Activated CD4-positive, alpha-beta T cell treated with anti-CD3 and anti-CD28 coated beads, Interleukin-2, amount 50 U/mL, for 24 hours (primary cell): ENCODE results near the gene CACNG4.

Source experiments
- DNase-seq, 2 donors: peaks; one replicate each; pipeline ENCODE4 v3.0.0-alpha.2; 2020; ENCODE audit warnings: low read depth in 1 of 2, low spot score in 1 of 2

The CACNG4 gene

GRCh38 chr17:66984730-66985129 is 20.2 kb downstream of the CACNG4 start:
- no peak for DNase-seq

DNA sequence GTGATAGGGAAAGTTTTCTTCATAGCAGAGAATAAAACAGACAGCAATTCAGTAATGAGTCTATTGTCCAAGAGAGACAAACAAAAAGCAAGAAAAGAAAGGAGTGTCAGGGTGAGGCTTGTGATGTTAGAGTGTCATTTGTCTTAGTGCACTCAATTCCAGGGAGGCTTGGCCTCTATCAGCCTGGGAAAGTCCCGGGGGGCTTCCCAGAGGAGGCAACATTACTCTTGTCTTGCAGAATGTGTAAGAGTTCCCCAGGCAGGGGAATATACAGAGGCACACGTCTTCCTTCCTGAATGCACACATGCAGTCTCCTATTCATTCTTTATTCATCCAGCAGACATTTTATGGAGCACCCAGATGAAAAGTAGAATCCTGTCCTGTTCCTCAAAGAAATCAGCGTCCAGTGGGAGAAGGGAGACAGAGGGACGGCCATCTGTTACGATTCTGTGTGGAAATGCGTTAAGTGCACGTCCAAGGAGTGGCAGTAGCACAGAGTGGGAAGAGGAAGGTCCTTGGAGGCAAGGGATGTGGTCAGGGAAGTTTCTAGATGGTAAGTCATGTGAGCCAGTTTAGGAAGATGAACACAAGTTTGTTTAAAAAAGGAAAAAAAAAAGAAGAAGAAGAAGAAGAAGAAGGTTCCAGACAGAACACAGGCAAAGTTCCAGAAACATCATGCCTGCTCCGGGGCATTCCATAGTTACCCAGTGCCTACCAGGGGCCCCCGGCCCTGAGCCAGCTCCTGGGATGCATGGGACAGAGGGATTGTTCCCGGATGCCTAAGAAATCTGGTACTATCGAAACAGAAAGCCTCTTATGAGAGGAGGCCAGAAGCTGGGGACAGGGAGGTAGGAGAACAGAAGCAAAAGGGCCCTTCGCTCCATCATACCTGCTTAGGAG is 21.1 kb downstream of the CACNG4 start:
- DNase-seq: no peak

- DNase-seq: no peak
These were observed 22.2 kb downstream of the CACNG4 start for GRCh38 chr17:66986659-66987058.

GRCh38 chr17:66987059-66987616 is 22.6 kb downstream of the CACNG4 start:
- DNase-seq: no peak

- no peak for DNase-seq
These were observed 23.7 kb downstream of the CACNG4 start for GRCh38 chr17:66988069-66988798.

DNA sequence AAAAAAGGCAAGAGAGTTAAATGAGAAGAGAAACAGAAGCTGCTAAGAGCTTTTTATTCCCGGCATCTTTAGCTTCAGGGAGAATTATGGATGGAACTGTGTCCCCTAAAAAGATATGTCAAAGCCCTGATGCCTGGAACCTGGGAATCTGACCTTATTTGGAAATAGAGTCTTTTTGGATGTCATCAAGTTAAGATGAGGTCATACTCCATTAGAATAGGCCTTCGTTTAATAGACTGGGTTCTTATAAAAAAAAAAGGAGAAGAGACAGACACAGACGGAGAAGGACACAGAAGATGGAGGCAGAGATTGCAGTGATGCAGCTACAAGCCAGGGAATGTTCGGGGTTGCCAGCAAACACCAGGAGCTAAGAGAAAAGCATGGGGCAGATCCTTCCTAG is 24.6 kb downstream of the CACNG4 start:
- no peak for DNase-seq

GRCh38 chr17:66989579-66989978 is 25.1 kb downstream of the CACNG4 start:
- no peak for DNase-seq

DNA sequence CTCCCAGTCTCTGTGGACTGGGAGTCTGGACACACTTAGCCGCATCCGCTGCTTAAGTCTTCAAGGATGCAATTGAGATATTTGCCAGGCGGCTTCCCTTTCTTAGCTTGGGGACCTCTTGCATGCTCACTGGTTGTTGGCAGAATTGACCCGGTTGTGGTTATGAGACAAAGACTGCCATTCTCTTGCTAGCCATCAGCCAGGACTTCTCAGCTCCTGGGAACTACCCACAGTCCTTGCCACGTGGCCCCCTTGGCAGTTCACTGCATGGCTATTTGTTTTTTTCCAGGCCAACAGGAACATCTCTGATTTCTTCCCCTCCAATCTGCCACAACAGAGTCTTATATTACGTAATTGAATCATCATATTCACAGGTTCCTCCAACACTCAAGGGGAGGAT is 25.5 kb downstream of the CACNG4 start:
- DNase-seq: no peak

- no peak for DNase-seq
These were observed 28.5 kb downstream of the CACNG4 start for GRCh38 chr17:66992911-66993442.

DNA sequence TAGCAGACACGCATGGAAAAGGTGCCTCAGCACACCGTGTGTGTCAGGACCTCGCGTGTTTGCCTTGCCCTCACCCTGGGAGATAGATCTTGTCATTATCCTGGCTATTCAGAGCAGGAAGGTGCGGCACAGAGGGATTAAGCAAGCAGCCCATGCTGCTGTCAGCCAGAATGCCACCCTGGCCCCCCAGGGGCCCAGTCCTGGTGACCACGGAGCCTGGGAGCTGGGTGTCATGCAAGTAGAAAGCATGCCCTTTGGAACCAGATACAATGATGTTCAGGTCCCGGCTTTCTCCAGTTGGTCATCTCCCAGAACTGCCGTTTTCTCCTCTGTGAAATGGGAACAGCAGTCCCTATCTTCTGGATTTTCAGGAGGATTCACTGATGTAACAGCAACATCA is 29.9 kb downstream of the CACNG4 start:
- DNase-seq: no peak

- no peak for DNase-seq
These were observed 30.5 kb downstream of the CACNG4 start for GRCh38 chr17:66994930-66995535.

DNA sequence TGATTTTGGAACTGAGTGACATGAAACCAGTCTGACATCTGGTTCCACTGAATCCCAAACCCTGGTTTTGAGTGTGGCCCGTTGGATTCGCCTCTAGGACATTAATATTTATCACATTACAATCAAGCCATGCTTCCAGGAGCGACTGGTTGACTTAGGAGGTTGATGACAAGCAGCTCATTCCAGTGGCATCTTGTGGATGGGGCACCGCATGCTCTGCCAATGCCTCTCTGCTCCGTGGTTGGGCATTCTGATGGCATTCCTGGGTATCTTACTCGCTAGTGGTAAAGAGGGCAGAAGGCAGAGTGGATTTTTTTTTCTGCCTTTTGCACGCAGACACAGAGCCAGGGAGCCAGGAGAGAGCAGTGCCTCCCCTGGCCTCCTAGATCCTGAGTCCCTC is 31.4 kb downstream of the CACNG4 start:
- no peak for DNase-seq

DNA sequence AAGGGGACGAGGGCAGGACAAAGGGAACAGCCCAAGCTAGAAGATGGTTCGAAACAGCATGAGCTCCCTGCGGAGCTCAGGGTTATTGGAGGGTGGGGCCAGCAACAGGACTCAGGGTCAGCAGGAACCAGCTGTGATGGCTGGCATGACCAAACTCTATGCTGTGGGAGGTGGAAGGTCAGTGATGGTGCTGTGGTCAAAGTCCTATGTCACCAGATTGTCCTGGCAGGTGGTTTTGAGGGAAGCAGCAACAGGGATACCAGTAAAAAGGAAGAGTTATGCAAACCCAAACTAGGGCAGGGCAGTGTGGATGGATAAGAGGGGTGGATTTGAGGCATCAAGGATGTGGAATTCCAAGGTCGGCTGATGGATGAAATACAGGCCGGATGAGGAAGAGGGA is 32.4 kb downstream of the CACNG4 start:
- no peak for DNase-seq

GRCh38 chr17:67003231-67003630 is 38.7 kb downstream of the CACNG4 start:
- DNase-seq: no peak

DNA sequence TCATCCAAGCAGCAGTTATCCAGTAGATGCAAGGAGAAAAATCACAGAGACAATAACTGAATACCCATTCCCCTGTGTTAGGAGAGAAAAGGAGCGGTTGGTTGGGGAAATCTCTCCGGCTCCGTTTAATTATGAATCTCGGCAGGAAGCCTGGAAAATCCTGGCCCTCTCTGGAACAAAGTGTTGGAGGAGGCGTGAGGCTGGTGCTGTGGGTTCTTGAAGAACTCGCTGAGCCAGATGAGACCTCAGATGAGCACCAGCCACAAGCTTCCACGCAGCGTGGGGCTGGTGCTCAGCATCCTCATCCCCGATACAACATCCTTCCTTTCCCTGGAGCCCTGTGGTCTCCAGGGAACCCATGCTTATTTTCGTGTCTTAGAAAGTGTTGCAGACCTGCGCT is 39.7 kb downstream of the CACNG4 start:
- DNase-seq: no peak

DNA sequence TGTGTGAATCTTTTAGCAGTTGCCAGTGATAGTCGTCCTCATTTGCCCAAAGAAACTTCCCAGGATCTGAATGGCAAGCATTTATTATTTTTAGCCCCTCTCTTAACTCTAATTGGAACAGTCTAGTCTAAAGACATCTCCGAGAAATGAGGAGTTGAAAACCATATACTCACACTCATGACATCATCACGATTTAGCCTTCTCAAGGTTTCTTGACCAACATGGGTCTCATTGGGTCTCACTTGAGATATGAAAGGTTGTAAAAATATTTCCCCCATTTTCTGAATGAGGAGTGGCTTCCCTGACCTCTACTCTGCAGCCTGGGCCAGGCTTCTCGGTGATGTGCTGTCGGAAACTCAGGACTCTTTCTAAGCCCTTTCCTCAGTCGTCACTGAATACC is 42.8 kb downstream of the CACNG4 start:
- DNase-seq: no peak

DNA sequence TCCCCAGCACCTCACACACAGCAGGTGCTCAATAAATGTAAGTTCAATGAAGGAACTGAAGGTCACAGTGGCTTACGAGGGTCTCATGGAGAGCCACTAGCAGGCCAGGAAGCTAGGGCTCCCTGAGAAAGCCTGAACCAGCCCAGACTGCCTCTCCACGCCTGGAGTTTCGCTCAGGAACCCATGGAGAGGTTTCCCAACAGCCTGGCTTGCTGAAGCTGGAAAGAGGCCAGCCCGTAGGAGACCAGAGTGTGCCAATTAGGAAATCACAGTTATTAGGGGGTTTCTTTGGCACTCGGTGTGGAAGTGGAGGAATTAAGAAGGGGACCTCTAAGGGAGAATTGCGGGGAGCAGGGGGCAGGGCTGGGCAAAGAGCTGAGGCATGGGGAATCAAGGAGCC is 43.6 kb downstream of the CACNG4 start:
- DNase-seq: no peak

DNA sequence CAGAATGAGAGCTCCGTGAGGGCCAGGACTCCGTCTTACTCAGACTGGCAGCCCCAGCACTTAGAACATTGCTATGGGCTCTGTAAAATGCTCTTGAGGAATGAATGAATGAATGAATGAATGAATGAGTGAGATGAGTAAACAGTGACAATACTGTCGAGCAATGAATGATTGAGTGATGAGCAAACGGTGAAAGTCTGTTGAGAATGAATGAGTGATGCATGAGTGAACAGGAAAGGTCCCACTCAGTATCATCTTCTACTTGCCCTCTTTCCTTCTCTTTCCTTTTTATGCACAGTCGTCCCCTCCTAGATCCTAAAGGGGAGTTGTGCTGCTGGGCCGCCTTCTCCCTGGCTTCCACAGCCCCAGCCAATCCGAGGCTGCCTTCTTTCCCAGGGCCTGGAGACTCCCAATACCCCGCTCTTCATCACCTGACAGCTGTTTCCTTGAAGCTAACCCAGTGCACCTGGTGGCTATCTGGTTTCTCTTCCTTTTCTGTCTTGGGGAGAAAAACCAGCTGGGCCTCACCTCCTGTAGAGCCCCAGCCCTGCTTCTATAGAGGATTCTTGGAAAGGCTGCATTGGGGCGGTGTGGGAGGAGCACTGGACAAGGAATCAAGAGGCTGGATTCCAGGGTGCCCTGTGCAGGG is 47.1 kb downstream of the CACNG4 start:
- DNase-seq: no peak

DNA sequence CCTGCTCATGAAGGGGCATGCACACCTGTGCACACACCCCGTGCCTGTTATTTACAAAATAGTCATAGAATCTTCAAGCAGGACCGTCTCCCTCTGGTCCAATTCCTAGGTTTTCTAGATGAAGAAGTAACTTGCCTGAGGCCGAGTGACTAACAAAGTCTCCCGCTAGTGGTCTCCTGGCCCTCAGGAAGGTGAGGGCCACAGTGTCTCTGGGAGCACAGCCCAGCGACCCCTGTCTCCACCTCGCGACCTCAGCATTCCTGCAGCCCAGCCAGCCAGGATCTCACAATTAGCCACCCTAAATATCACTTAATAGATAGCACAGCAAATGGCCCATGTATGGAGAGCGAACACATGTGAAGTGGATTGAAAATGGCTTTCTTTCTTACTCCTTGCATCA is 49.4 kb downstream of the CACNG4 start:
- no peak for DNase-seq

GRCh38 chr17:67015001-67015400 is 50.5 kb downstream of the CACNG4 start:
- no peak for DNase-seq
